Mucosa of descending colon (tissue), 3 donors: ENCODE measurements around the gene ARID1B. TPM values are rescaled to one million over a fixed set of nuclear protein-coding genes. Genes with fewer than 3 reads are reported as not detected.
"Not testable (repeated sequence)": the region's sequence is repeated elsewhere in the genome, so short reads cannot be mapped to it uniquely, and the experiment has no call there.

Source experiments
- ATAC-seq: fragments of 200-7000 bp; cut with Tn5 transposase; one replicate; pipeline ENCODE4 v1.9.1; 2020; ENCODE audit warnings: mild to moderate bottlenecking, moderate library complexity
- DNase-seq, 3 donors: peaks; one replicate each; pipeline ENCODE4 v3.0.0-alpha.2; 2020
- H3K36me3 ChIP-seq: fragments of 200-600 bp; one replicate; pipeline ENCODE4 v1.8.0; 2021; ENCODE audit warnings: low read depth, mild to moderate bottlenecking
- H3K4me1 ChIP-seq: fragments of 200-600 bp; one replicate; pipeline ENCODE4 v1.8.0; 2021; ENCODE audit warnings: low read depth, mild to moderate bottlenecking
- H3K4me3 ChIP-seq: fragments of 200-600 bp; one replicate; pipeline ENCODE4 v1.8.0; 2021; ENCODE audit warnings: mild to moderate bottlenecking
- H3K9me3 ChIP-seq: fragments of 200-600 bp; one replicate; pipeline ENCODE4 v1.8.0; 2021; ENCODE audit warnings: mild to moderate bottlenecking
- CTCF ChIP-seq: fragments of 200-600 bp; IDR thresholded peaks from one replicate; pipeline ENCODE4 v1.8.0; 2022; ENCODE audit warnings: antibody characterized with exemption, mild to moderate bottlenecking
- intact Hi-C, 2 donors: fragments of 100-400 bp; cut with DNase I in 1 of 2; cut with micrococcal nuclease in 1 of 2; formaldehyde crosslinking; loops; one replicate each; pipeline versions ENCODE4 v1.11.0 to v1.11.1; 2022; cut with DNase I, micrococcal nuclease
- total RNA-seq, 3 donors: library from RNA; stranded (reverse); fragmentation: NEBNext Ultra II Directional in 2 of 3; extraction: Animal tissue kit (Norgen Biotek cat#: 25700) in 2 of 3; gene quantifications; one replicate each; pipeline versions ENCODE4 v1.2.1 to v1.2.4, GENCODE V29; 2021 to 2023
- donor health status: DM: no; HTN: no; CAD: no; lungs with moderate emphysema.
- donor health status: DM: no; HTN: no; CAD: no.
- donor health status: DM: no; HTN: yes; CAD: no.

ARID1B gene
- total RNA-seq, 3 donors from 2014 or later = 71.8 to 102 (median 101) TPM

GRCh38 chr6:157143171-157143889 lies 366.2 kb downstream of the ARID1B start:
- ATAC-seq (peak; percentile 25), DNase-seq (no peak)
- intact Hi-C loops = no loop called here
- H3K4me3 ChIP-seq = no peak overlapping the region
- no peak for TF ChIP-seq CTCF
- H3K36me3 ChIP-seq = no peaks in the 10 kb centered on the region
- no peaks in the 10 kb centered on the region for H3K4me1 ChIP-seq
- H3K9me3 ChIP-seq = no peaks in the 10 kb centered on the region

- intact Hi-C loops = no loop called here
- Histone ChIP-seq H3K4me3 (no peak overlapping the region), H3K9me3 (no peaks in the 10 kb centered on the region), H3K36me3 (no peaks in the 10 kb centered on the region), H3K4me1 (no peaks in the 10 kb centered on the region)
- TF ChIP-seq CTCF = no peak
- DNase-seq (no peak), ATAC-seq (no peak)
These were observed 367.0 kb downstream of the ARID1B start for GRCh38 chr6:157143890-157144798.

GRCh38 chr6:157144859-157145568 lies 367.8 kb downstream of the ARID1B start:
- ATAC-seq (peak; percentile 70), DNase-seq (peak in 1 of 3 donors; percentile 48)
- intact Hi-C loops = no loop called here
- Histone ChIP-seq H3K4me1 (no peaks in the 10 kb centered on the region), H3K36me3 (no peaks in the 10 kb centered on the region), H3K9me3 (no peaks in the 10 kb centered on the region), H3K4me3 (no peak overlapping the region)
- no peak for TF ChIP-seq CTCF

- no peak overlapping the region for H3K4me3 ChIP-seq
These were observed 368.6 kb downstream of the ARID1B start for GRCh38 chr6:157145656-157146285.

GRCh38 chr6:157147054-157148026 lies 370.2 kb downstream of the ARID1B start:
- H3K4me3 ChIP-seq, H3K36me3 ChIP-seq, H3K9me3 ChIP-seq, intact Hi-C loops, ATAC-seq, DNase-seq, H3K4me1 ChIP-seq: not testable (repeated sequence)

More at GRCh38 chr6:157145656-157146285, 368.6 kb downstream of the ARID1B start:
- H3K4me1 ChIP-seq = no peaks in the 10 kb centered on the region
- no peak for DNase-seq
- ATAC-seq = peak; percentile 29
- intact Hi-C loops = no loop called here
- no peaks in the 10 kb centered on the region for H3K9me3 ChIP-seq
- no peaks in the 10 kb centered on the region for H3K36me3 ChIP-seq
- TF ChIP-seq CTCF = no peak
